Activated CD8-positive, alpha-beta memory T cell treated with anti-CD3 and anti-CD28 coated beads, Interleukin-2, amount 50 U/mL, for 24 hours (primary cell): ENCODE results near the gene GOLGA2.

Experiments
- DNase-seq: peaks from one replicate; pipeline ENCODE4 v3.0.0-alpha.2; 2020; ENCODE audit errors: extremely low read depth

The GOLGA2 gene

GRCh38 chr9:128213746-128214497 is 61.9 kb downstream of the GOLGA2 start:
- no peak for DNase-seq

GRCh38 chr9:128211981-128212281 is 63.9 kb downstream of the GOLGA2 start:
- DNase-seq = no peak

- no peak for DNase-seq
These were observed 64.4 kb downstream of the GOLGA2 start for GRCh38 chr9:128211186-128211980.

GRCh38 chr9:128208946-128209669 is 66.7 kb downstream of the GOLGA2 start:
- no peak for DNase-seq

GRCh38 chr9:128208386-128208785 is 67.4 kb downstream of the GOLGA2 start:
- no peak for DNase-seq

GRCh38 chr9:128206916-128207910 is 68.6 kb downstream of the GOLGA2 start:
- DNase-seq = no peak

GRCh38 chr9:128206484-128206883 is 69.3 kb downstream of the GOLGA2 start:
- no peak for DNase-seq
